Fibroblast of lung (primary cell): Measurements from ENCODE around the gene IGSF22. TPM values are rescaled to one million over a fixed set of nuclear protein-coding genes. Genes with fewer than 3 reads are reported as not detected.

Source experiments
- DNase-seq, 2 donors: peaks; one replicate each; pipeline versions ENCODE4 v3.0.0 to v3.0.0-alpha.2; 2010; ENCODE audit warnings: low read depth in 2 of 2
- H2AFZ ChIP-seq: 2 replicates; pipeline ENCODE4 v1.5.1; 2012; ENCODE audit warnings: low read length, control low read depth, inconsistent platforms
- H3K27ac ChIP-seq: 2 replicates; pipeline ENCODE4 v1.5.1; 2011; ENCODE audit warnings: low read length, control low read depth; ENCODE audit not compliant: insufficient read depth
- H3K27me3 ChIP-seq: 2 replicates; pipeline ENCODE4 v1.5.1; 2011; ENCODE audit warnings: mild to moderate bottlenecking, low read length; ENCODE audit not compliant: control insufficient read depth, insufficient read depth
- H3K36me3 ChIP-seq: 2 replicates; pipeline ENCODE4 v1.5.1; 2011; ENCODE audit warnings: low read length; ENCODE audit not compliant: control insufficient read depth, insufficient read depth
- H3K4me1 ChIP-seq: 2 replicates; pipeline ENCODE4 v1.5.1; 2011; ENCODE audit warnings: low read length; ENCODE audit not compliant: control insufficient read depth, insufficient read depth; ENCODE audit errors: extremely low read depth
- H3K4me2 ChIP-seq: 2 replicates; pipeline ENCODE4 v1.5.1; 2011; ENCODE audit warnings: low read length, control low read depth; ENCODE audit not compliant: insufficient read depth; ENCODE audit errors: extremely low read depth
- H3K4me3 ChIP-seq, 4 experiments: fragments of 200-600 bp in 1 of 4; sonication (generic) in 1 of 4; replicated peaks in 1 of 4; 2 replicates each; pipeline ENCODE4 v1.5.1; 2011 to 2016; ENCODE audit warnings: low read length in 4 of 4, low read depth in 3 of 4, mild to moderate bottlenecking in 3 of 4, control low read depth in 2 of 4, inconsistent platforms in 1 of 4, mixed read lengths in 1 of 4; ENCODE audit not compliant: insufficient read depth in 1 of 4; ENCODE audit errors: control extremely low read depth in 1 of 4
- H3K79me2 ChIP-seq: 2 replicates; pipeline ENCODE4 v1.5.1; 2012; ENCODE audit warnings: mild to moderate bottlenecking, low read length, inconsistent platforms; ENCODE audit not compliant: control insufficient read depth, insufficient read depth
- H3K9ac ChIP-seq: 2 replicates; pipeline ENCODE4 v1.5.1; 2011; ENCODE audit warnings: mild to moderate bottlenecking, low read length, control low read depth; ENCODE audit not compliant: insufficient read depth
- H3K9me3 ChIP-seq: 2 replicates; pipeline ENCODE4 v1.5.1; 2012; ENCODE audit warnings: low read depth, low read length; ENCODE audit not compliant: control insufficient read depth, insufficient read depth
- H4K20me1 ChIP-seq: 2 replicates; pipeline ENCODE4 v1.5.1; 2011; ENCODE audit warnings: low read length; ENCODE audit not compliant: control insufficient read depth, insufficient read depth; ENCODE audit errors: extremely low read depth
- CTCF ChIP-seq, 2 donors: IDR thresholded peaks in 1 of 2; conservative IDR thresholded peaks in 1 of 2; 1 replicate in 1 of 2; 2 replicates in 1 of 2; pipeline ENCODE4 v1.5.1; 2011 to 2012; ENCODE audit warnings: low read length in 2 of 2, control low read depth in 1 of 2, inconsistent platforms in 1 of 2, low read depth in 1 of 2, mild to moderate bottlenecking in 1 of 2
- EZH2 ChIP-seq: IDR thresholded peaks from 2 replicates; pipeline ENCODE4 v1.5.1; 2012; ENCODE audit warnings: low read length, control low read depth, mild to moderate bottlenecking; ENCODE audit errors: missing control alignments
- polyA plus RNA-seq, 2 donors: library from polyadenylated mRNA; depleted of rRNA in 1 of 2; stranded (reverse) in 1 of 2; unstranded in 1 of 2; fragments of >200 nt; gene quantifications; 2 replicates each; pipeline ENCODE4 v1.2.1, GENCODE V29; 2011 to 2012; ENCODE audit warnings: missing spikeins in 1 of 2
- total RNA-seq: library from RNA; depleted of rRNA; stranded (reverse); fragments of >200 nt; gene quantifications from 2 replicates; pipeline ENCODE4 v1.2.1, GENCODE V29; 2014

Gene IGSF22
- total and polyA plus RNA-seq, 2 donors (not counting 1 experiment from before 2014, with no cell fraction given), result under 0.01 TPM; not detected in 1

DNA sequence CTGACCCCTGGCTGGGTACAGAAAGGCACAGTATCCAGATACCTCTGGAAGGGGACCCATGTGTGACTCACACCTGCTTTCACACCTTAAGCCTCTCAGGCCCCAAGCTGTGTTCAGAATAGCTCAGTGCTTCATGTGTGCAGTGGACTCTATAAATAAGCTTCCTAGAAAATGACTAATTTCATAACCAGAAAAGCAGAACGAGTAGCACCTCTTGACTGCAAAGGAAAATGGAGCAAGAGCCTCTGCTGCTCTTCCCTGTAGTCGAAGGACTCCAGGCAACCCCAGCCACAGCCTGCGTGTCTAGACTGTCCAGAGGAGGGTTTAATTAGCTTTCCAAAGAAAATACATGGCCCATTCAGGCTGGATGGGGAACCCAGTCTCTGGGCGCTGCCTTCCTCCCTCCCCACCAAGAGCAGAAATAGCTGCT lies 42.5 kb upstream of the IGSF22 start:
- H3K36me3 ChIP-seq, result no peaks in the 10 kb centered on the region
- no peak overlapping the region for H3K4me3 ChIP-seq
- no peak for TF ChIP-seq EZH2
- no peak for TF ChIP-seq CTCF (conservative IDR thresholded peaks at IDR 0.05 in 1 of 2, IDR thresholded peaks at IDR 0.05 in 1 of 2; ENCODE audit: low read depth in 1 of 2, low read length in 2 of 2)
- peaks cover 7% of the 10 kb centered on the region for H3K27me3 ChIP-seq
- no peak overlapping the region for H3K27ac ChIP-seq
- H4K20me1 ChIP-seq, result no peaks in the 10 kb centered on the region
- H3K9me3 ChIP-seq, result no peaks in the 10 kb centered on the region
- H3K4me1 ChIP-seq, result no peaks in the 10 kb centered on the region
- no peaks in the 10 kb centered on the region for H3K79me2 ChIP-seq
- H3K4me2 ChIP-seq, result no peak overlapping the region
- H2AFZ ChIP-seq, result no peak overlapping the region
- no peak overlapping the region for H3K9ac ChIP-seq
- no peak for DNase-seq

GRCh38 chr11:18766015-18766414 lies 40.0 kb upstream of the IGSF22 start:
- H3K27me3 ChIP-seq, result peaks cover 2% of the 10 kb centered on the region
- H4K20me1 ChIP-seq, result no peaks in the 10 kb centered on the region
- no peak overlapping the region for H3K9ac ChIP-seq
- H3K4me2 ChIP-seq, result no peak overlapping the region
- no peak overlapping the region for H3K27ac ChIP-seq
- no peaks in the 10 kb centered on the region for H3K4me1 ChIP-seq
- no peak overlapping the region for H2AFZ ChIP-seq
- DNase-seq, result no peak
- no peaks in the 10 kb centered on the region for H3K36me3 ChIP-seq
- H3K9me3 ChIP-seq, result no peaks in the 10 kb centered on the region
- TF ChIP-seq CTCF (conservative IDR thresholded peaks at IDR 0.05 in 1 of 2, IDR thresholded peaks at IDR 0.05 in 1 of 2; ENCODE audit: low read depth in 1 of 2, low read length in 2 of 2) (no peak), EZH2 (no peak)
- H3K79me2 ChIP-seq, result no peaks in the 10 kb centered on the region
- H3K4me3 ChIP-seq, result no peak overlapping the region

DNA sequence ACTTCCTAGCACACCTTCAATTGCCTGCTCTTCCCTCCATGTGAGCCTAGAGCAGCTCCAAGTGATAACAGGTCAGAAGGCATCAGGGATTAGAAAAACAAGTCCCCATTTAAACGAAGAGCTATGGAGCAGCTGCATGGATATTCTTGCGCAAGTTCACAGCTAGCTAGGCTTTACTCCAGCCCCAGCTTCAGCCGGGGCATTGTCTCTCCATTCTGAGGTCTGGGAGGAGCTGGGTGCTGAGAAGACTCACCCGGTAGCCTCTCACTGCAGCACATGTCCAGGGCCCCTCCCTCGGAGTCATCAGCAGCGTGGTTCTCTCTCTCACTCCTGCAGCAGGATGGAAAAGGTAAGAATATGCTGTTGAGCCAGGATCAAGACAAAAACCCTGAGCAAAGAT lies 39.6 kb upstream of the IGSF22 start:
- Histone ChIP-seq H3K9me3 (no peaks in the 10 kb centered on the region), H3K27me3 (peaks cover 2% of the 10 kb centered on the region), H3K79me2 (no peaks in the 10 kb centered on the region), H2AFZ (no peak overlapping the region), H3K4me1 (no peaks in the 10 kb centered on the region), H3K4me2 (no peak overlapping the region), H4K20me1 (no peaks in the 10 kb centered on the region), H3K36me3 (no peaks in the 10 kb centered on the region), H3K4me3 (no peak overlapping the region), H3K9ac (no peak overlapping the region), H3K27ac (no peak overlapping the region)
- DNase-seq, result peak in 1 of 2 donors; percentile 52
- TF ChIP-seq EZH2 (no peak), CTCF (conservative IDR thresholded peaks at IDR 0.05 in 1 of 2, IDR thresholded peaks at IDR 0.05 in 1 of 2; ENCODE audit: low read depth in 1 of 2, low read length in 2 of 2) (no peak)
